GM21360 (cell line): Measurements from ENCODE around the gene SFT2D1.
"Not testable (repeated sequence)": the region's sequence is repeated elsewhere in the genome, so short reads cannot be mapped to it uniquely, and the experiment has no call there.

Source experiments
- ATAC-seq: cut with Tn5 transposase; IDR thresholded peaks from one replicate; pipeline ENCODE4 v1.9.1; 2021; ENCODE audit warnings: mild to moderate bottlenecking, moderate library complexity; ENCODE audit not compliant: unreplicated experiment

Gene SFT2D1

DNA sequence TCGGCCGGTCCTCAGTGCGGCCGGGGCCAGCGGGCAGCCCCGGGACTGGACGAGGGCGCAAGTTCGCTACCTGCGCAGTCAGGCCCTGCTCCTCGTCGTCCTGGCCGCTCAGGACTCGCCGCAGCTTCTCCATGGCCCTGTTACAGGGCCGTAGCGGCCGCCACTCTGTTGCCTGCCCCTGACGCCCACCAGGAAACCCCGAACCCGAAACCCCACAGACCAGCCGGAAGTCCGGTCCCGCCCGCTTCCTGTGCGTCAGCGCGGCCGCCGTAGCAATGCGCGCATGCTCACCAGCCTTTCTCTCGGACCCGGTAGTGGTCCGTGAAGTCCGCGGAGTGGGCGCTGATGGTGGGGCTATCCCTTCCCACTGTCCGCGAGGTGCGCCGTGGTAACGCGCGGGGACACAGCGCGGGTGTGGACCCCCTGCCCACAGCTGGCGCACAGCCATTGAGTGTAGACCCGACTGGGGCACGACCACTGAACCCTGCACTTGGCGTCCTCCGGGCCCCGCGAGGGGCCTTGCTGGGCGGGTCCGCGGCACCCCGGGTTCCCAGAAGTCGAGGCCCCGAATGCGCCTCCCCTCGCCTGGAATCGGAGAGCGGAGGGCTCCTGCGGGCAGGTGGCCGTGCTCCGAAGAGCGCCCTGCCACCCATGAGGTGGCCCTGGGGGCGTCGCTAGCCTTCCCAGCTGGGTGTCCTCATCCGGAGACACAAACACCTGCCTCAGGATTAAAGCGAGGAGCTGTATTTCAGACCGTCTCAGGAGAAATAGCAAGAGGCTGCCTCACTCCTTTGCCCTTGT lies at the start of gene SFT2D1:
Gene SFT2D1 (minus strand): TSS at position 197 of the 801 bp plus-strand sequence. CDS start 64 bp downstream, at position 133.
- ATAC-seq = peak; percentile 88

DNA sequence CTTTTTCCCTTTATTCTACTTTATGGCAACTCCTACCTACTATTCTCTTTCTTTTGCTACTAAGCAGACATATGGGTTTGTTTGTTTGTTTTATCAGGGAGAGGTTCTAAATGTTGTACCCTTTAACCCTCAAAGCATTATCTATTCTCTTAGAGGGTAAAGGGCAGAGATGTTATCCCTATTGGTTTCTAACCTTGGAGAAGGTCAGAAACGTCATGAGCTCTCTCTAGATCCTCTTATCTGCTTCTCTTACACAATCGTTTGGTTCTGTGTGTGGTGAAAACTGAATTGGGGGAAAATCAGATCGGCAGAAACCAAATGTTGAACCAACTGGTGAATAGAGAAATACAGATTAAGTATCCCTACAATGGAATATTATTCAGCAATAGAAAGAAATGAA lies 46.8 kb upstream of the SFT2D1 start:
- ATAC-seq = no peak

DNA sequence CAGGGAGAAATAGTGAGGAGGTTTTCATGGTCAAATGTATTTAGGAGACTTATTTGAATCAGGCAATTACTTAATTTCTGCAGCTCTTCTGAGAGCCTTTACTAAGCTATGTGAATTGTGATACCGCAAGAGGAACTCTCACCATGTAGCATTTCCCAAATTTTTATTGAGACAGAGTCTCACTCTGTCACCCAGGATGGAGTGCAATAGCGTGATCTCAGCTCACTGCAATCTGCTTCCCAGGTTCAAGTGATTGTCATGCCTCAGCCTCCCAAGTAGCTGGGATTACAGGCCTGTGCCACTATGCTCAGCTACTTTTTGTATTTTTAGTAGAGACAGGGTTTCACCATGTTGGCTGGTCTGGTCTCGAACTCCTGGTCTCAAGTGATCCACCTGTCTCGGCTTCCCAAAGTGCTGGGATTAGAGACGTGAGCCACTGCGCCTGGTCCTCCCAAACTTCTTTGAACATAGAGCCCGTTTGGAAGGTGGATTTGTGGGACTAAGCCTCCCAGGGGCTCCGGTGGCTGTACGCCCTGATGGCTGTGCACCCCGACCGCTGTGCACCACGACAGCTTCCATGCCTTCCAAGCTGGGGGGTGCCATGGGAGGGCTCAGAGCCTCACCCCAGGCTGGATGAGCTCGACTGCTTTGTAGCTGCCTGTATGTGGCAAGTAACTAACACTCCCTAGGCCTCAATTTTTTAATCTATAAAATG lies 46.1 kb upstream of the SFT2D1 start:
- ATAC-seq = no peak

DNA sequence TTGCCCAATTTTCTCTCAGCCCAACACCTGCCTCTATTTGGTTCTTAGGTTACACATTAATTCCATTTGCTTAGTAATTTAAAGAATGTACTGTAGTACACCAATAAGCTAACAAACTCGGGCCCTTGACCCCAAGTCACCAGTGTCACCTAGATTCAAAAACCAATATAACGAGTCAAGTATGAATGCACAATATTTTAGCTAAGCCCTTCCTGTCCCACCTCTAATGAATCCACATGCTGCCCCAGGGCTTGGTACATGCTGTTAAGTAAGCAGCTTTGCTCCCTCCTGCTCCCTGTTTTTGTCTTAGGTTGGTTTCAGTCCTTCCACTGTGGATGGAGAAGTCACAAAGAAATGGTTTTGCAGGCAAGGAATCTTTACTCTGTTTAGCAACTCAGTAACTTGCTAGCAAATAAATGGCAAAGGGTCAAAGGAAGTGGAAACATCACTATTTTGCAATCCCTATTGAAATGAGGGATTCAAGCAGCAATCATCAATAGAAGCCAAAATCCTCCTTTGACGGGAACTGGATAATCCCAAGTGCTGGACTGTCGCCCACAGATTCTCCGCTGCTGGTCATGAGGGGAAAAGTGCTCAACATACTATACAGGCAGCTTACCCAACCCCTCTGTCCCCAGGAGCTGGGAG lies 45.4 kb upstream of the SFT2D1 start:
- no peak for ATAC-seq

DNA sequence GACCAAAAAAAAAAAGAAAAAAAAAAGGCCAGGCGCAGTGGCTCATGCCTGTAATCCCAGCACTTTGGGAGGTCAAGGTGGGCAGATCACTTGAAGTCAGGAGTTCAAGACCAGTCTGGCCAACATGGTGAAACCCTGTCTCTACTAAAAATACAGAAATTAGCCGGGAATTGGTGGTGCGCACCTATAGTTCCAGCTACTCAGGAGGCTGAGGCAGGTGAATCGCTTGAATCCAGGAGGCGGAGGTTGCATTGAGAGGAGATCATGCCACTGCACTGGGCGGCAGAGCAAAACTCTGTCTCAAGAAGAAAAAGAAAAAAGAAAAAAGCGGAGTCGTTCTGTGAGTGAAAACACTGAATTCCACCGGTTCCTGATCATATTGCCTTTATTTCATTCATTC lies 44.8 kb upstream of the SFT2D1 start:
- ATAC-seq = not testable (repeated sequence)

DNA sequence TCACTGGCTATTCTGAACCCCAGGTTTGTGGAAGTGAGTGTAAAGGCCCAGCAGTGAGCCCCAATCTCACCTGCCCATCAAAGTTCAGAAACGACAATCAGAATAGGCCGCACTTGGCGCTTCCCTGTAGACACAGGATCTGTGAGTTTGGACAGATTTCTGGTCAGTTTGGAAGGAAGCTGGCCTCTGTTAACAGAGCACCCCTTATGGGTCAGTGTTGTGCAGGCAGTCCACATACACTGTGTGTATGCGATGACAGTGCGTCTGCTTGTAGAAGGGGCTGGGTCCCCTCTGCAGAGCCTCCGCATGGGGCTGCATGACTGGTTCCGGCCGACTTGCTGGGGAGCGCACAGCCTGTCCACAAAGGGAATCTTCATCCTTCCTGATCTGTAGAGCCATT lies 43.8 kb upstream of the SFT2D1 start:
- ATAC-seq = no peak

DNA sequence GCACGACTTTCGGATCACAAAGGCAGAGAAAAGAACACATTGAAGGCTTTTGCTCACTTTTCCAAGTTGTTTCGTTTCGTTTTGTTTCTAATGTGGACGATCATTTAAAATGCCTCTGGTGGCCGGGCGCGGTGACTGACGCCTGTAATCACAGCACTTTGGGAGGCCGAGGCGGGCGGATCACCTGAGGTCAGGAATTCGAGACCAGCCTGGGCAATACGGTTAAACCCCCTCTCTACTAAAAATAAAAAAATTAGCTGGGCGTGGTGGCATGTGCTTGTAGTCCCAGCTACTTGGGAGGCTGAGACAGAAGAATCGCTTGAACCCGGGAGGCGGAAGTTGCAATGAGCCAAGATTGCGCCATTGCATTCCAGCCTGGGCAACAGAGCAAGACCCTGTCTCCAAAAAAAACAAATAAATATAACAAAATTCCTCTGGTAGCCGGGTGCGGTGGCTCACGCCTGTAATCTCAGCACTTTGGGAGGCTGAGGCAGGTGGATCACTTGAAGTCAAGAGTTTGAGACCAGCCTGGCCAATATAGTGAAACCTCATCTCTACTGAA lies 41.5 kb upstream of the SFT2D1 start:
- ATAC-seq = not testable (repeated sequence)

DNA sequence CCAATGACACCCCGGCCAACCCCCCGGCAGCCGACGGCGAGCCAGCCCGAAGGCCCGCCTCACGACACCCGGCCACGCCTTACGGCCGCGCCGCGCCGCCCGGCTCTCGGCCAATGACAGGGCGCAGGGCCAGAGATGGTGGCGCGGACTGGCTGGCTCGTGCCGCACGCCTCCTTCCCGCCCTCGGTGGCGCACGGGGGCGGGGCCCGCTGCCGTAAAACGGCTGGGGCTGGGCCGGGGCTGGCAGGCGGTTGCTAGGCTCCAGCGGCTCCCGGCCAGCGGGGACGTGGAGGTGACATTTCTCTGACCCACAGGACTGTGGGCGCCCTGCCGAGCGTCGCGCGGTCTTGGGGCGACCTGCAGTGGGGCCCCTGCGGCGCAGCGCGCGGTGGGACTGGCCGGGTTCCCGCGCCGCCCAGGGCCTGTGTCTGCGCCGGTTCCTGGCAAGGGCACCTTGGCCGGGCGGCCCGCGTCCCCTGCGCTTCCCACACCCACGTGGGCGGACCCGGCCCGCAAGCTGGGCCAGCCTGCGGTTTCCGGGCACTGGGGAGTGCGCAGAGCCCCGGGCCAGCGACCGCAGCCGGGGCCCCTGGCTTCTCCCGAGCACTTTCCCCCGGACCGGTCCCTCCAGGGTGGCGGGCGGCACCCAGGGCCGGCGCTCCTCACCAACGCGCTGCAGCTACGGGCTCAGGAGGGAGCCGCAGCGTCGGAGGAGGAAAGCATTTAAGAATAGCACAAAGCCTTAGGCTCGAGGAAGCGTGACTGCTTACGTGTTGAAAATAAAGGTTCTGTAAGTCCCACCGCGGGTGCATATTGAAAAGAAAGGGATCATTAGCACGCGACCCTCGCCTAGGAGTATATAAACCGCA lies 40.8 kb upstream of the SFT2D1 start, which contains the start of gene MPC1:
Gene MPC1 (minus strand): TSS at position 8 of the 869 bp plus-strand sequence. CDS start 64 bp downstream, outside the sequence.
- peak; percentile 85 for ATAC-seq

DNA sequence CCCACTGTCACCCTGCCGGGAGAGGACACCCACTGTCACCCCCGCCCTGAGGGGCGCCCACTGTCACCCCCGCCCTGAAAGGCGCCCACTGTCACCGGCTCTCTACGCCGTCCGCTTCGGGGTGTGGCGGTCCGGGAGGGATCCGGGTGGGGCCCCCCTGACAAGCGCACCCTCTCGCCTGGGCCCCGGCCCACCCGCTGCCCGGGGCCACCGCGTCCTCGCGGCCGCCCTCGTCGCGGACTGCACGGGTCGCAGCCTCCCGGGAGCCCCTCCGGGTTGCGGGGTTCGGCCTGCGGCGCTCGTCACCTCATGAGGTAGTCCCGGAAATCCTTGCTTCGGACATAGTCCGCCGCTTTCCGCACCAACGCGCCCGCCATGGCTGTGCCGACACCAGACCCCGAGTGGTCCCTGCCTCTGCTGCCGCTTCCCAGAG lies 40.2 kb upstream of the SFT2D1 start:
- ATAC-seq = peak; percentile 8

DNA sequence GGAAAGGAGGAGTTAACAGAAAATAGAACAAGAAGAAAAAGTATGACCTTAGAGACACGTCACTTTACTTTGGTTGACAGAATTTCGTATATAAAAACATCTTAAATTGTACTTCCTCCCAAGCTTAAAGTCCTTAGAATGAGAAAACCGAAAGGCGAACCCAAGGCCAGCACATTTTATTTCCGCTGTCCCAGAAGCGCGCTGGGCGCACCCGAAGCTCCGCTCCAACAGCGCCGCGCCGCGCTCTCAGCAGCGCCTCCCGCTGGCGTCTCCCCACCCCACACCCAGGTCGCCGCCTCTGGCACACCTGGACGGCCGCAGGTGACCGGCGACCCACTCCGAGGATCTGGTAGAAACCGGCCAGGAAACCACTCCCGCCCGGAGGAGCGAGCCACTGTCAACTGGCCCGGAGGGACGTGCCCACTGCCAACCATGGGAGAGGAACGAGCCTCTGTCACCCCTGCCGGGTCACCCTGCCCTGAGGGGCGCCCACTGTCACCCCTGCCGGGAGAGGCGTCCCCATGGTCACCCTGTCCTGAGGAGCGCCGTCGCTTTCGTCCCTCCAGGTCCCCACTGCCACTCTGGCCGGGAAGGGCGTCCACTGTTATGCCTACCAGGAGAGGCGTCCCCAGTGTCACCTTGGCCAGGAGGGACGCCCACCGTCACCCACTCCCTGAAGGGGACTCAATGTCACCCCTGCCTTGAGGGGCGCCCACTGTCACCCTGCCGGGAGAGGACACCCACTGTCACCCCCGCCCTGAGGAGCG lies 39.6 kb upstream of the SFT2D1 start:
- peak; percentile 48 for ATAC-seq

DNA sequence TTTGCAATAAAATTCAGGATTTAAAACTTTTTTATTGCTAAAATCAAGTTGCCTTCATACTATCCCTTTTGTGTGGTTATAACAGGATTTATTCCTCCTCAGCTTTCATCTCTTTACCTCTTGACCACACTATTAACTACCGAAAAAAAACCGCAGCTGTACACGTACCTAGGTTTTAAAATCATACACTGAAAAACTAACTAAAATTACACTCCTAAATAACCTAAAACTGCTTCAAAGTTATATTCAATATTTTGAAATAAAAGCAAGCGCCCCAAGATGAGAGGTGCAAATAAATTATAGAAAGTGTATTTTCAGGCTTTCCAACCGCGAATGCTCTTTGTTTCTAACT lies 39.0 kb upstream of the SFT2D1 start:
- no peak for ATAC-seq

DNA sequence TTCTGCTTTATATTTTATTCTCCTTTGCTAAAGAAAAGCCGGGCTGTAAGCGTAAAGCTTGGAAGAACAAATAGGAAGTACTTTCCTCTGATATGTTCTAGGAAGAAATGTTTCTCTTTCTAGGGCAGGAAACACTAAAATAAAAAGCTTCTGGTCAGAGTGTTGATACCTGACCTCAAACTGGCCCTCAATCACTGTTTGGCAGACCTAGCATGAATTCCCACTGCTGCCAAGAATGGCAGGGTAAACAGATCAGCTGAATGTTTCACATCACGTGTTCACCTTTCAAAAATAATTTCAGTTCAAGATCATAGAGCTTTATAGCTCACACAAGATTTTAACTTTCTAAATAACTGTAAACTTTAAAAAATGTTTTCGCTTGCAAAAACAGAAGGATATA lies 37.5 kb upstream of the SFT2D1 start:
- ATAC-seq = no peak

DNA sequence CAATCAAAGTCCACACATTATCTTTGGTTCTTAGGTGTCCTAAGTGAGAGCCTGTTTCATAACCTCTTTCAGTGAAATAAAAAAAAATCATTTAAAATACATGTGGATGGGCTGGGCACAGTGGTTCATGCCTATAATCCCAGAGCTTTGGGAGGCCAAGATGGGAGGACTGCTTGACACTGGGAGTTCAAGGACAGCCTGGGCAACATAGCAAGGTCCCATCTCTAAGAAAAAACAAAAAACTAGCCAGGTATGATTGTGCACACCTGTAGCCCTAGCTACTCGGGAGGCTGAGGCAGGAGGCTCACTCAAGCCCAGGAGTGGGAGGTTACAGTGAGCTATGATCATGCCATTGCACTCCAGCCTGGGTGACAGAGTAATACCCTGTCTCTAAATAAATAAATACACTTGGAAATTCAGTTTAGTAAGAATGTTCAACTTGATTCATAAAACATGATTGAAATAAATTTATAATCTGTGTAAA lies 36.8 kb upstream of the SFT2D1 start:
- no peak for ATAC-seq

DNA sequence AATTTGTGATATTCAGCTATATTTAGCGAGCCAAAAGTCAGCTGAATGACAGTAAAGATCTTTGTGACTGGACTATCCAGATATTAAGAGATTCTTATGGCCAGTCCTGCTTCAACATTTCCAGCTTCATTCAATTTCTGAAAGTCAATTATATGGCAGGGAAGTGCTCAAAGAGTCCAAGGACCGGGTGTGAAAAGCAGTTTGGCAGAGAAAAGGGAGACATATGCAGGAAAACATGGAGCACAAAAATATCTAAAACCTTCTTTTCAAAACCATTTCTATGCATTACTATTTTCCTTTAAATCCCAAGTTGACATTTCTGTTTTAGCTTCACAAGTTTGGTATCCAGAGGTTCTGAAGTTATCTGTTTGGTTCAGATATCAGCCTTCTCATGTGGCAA lies 35.4 kb upstream of the SFT2D1 start:
- no peak for ATAC-seq

DNA sequence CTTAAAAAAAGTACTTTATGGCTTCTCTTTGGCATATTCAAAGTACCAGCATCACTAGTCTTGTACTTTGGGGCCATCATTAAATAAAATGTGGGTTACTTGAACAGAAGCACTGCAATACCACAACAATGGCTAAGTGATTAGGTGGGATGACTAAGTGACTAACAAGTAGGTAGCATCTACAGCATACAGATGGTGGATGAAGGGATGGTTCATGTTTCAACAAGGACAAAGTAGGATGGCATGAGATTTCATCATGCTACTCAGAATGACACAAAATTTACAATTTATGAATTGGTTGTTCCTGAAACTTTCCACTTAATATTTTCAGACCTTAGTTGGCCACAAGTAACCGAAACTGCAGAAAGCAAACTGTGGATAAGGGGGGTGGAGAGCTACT lies 32.7 kb upstream of the SFT2D1 start:
- ATAC-seq = no peak

DNA sequence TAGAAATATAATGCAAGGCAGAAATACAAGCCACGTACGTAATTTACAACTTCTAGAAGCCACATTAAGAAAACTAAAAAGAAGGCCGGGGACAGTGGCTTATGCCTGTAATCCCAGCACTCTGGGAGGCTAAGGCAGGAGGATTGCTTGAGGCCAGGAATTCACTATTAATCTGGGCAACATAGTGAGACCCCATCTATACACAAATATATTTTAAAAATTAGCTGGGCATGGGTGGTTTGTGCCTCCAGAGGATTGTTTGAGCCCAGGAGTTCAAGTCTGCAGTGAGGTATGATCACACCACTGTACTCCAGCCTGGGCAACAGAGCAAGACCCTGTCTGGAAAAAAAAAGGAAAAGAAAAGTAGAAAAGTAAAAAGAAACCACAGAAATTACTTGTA lies 28.1 kb upstream of the SFT2D1 start:
- ATAC-seq = no peak

DNA sequence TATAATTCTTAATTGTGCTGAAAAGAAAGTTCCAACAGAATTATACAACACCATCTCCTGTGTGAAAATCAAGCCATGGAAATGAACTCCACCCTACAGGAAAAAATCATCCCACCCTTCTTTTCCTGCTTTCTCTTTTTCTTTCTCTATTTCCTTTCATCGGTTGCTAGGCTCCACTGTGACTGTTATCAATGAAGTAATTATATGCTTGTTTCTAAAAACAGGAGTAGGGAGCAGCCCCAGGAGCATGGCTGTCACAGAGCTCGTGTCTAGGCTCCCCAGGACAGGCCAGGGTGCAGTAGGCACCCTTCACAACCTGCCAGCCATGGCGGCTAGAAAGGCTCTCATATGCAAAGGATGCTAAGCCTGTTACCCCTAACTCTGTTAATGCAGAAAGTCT lies 27.4 kb upstream of the SFT2D1 start:
- ATAC-seq = no peak

DNA sequence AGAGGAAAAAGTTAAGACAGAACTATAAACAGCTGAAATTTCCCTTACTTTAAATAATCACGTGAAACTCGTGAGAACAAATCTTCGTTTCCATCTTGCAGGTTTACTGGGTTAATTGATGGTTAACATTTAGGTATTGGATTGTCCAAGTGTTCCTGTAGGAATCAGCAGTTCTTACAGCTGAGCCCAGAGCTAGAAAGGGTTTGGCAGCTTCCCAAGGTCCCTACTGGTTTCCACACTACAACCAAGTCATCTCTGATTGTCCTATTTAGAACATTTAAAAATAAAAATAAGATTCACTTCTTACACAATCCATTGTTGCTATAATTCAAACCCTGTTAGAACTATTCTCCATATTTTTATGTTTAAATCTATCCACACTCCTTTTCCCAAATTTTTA lies 24.6 kb upstream of the SFT2D1 start:
- no peak for ATAC-seq

DNA sequence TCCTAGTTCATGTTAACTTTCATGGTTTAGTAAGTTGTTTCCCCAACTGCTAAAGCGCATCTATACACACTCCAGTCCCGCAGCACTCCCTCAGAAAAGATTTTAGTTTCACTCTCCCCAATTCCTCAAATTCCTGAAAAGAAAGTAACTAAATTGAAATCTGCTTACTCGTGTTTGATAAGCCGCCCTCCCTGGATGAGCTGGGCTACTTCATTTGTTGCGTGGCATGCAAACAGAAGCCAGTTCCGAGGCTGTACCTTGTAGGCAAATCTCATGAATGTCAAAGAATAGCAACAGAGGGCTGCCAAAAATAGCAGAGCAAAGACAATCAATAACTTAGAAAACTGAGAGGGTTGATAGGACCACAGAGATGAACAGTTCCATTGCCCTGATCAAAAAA lies 23.5 kb upstream of the SFT2D1 start:
- no peak for ATAC-seq

DNA sequence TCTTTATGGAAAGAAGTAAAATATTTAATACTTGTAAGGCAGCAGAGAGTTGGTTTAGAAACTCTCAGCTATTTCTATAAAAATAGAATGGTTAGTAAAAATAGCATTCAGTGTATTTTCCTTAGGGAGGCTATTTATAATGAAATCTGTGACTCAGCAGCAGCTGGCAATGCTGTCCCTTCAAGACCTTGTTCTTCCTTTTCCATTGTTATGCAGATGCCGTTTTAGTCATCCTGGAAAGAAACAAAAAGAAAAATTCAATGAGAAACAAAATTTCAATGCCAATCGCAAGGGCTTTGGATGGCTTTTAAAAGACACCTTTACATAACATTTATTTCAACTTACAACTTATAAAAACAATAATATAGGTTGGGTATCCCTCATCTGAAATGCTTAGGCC lies 22.9 kb upstream of the SFT2D1 start:
- ATAC-seq = no peak
